NCI-H2107 treated with DMSO at 0.1 percent for 48 hours (cell line): ENCODE results near the gene NPPC.
"Not testable (repeated sequence)": the region's sequence is repeated elsewhere in the genome, so short reads cannot be mapped to it uniquely, and the experiment has no call there.

Source experiments
- DNase-seq: peaks from one replicate; lab custom pipeline; 2025; ENCODE audit not compliant: unreplicated experiment; lab: John Stamatoyannopoulos, UW

The NPPC gene

GRCh38 chr2:231890896-231891513, 35.2 kb downstream of the NPPC start:
- peak; percentile 20 for DNase-seq

DNA sequence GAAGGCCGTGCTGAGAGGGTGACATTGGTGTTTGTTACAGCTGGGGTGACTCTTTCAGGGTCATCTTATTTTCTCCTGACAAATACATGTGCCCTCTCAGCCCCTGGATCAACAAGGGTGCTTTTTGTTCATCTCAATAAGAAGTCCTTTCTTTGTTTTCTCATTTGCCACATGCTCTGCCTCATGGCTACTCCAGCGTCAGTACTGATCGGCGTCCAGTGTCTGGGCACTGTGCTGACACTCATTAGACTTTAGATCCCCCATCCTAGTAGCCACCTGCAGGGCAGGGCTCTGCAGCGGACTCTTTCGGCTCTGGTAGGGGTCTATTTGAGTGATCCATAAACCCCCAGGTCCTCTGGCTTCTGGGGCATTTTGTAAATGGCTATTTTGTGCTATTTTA, 38.4 kb downstream of the NPPC start:
- DNase-seq, result no peak

GRCh38 chr2:231886071-231886681, 40.0 kb downstream of the NPPC start:
- no peak for DNase-seq

GRCh38 chr2:231884438-231885140, 41.6 kb downstream of the NPPC start:
- no peak for DNase-seq

GRCh38 chr2:231883468-231883881, 42.7 kb downstream of the NPPC start:
- no peak for DNase-seq

- no peak for DNase-seq
These were observed 43.5 kb downstream of the NPPC start for GRCh38 chr2:231882646-231883045.

- DNase-seq, result not testable (repeated sequence)
These were observed 45.8 kb downstream of the NPPC start for GRCh38 chr2:231880371-231880770.

- DNase-seq, result no peak
These were observed 47.0 kb downstream of the NPPC start for GRCh38 chr2:231879216-231879615.

DNA sequence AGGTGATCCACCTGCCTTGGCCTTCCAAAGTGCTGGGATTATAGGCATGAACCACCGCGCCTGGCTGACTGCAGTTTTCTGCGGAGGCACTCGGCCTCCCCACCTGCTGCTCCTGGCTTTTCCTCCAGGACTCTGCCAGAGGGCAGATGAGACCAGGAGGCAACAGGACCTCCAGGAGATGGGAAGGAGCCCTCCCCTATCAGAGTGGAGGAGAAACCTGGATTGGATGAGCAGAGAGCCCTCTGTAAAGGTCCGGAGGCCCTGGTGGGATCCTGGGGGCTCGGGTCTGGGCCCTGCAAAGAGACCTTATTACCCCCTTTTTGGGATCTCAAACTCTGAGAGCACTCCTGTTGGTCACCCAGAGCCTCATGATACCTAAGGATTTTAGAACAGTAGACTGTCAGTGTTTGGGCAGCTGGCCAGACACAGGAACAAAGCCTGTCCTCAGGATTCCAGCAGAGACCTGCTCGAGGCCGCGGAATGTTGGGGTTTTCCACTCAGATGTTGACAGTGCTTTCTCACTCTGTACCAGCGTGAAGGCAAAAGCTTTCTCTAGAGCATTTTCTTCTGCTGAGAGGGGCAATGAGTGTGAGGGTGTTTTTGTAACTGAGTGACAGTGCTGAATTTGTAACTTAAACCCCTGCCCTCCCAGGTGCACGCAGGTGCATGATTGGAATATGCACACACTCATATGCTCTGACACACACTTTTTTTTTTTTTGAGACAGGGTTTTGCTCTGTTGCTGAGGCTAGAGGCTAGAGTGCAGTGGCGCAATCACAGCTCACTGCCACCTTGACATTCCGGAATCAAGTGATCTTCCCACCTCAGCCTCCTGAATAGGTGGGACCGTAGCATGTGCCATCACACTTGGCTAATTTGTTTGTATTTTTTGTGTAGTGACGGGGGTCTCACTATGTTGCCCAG, 48.4 kb downstream of the NPPC start:
- peak; percentile 22 for DNase-seq

- DNase-seq, result no peak
These were observed 51.3 kb downstream of the NPPC start for GRCh38 chr2:231874944-231875343.
